Cardiac muscle cell (in vitro differentiated cells and primary cell): ENCODE results near the gene ABRACL. TPM values are rescaled to one million over a fixed set of nuclear protein-coding genes. Genes with fewer than 3 reads are reported as not detected.
A peak's percentile ranks its signal among the peaks of the same experiment; 100 is the strongest.
"Not testable (repeated sequence)": the region's sequence is repeated elsewhere in the genome, so short reads cannot be mapped to it uniquely, and the experiment has no call there.

Experiments
- DNase-seq, 2 donors: peaks; one replicate each; pipeline versions ENCODE4 v3.0.0 to v3.0.0-alpha.2; 2010 to 2017; ENCODE audit warnings: low read depth in 1 of 2, low spot score in 1 of 2
- H3K27ac ChIP-seq: fragments of 200-600 bp; sonication (generic); 2 replicates; pipeline ENCODE4 v1.5.1; 2016
- H3K27me3 ChIP-seq: fragments of 200-600 bp; sonication (generic); 2 replicates; pipeline ENCODE4 v1.6.0; 2016; ENCODE audit warnings: control low read depth
- H3K36me3 ChIP-seq: fragments of 200-600 bp; sonication (generic); 2 replicates; pipeline ENCODE4 v1.5.1; 2016; ENCODE audit warnings: control low read depth
- H3K4me1 ChIP-seq: fragments of 200-600 bp; sonication (generic); 2 replicates; pipeline ENCODE4 v1.8.1; 2017; ENCODE audit warnings: low read depth, mild to moderate bottlenecking, mixed run types
- H3K4me3 ChIP-seq: fragments of 200-600 bp; sonication (generic); 2 replicates; pipeline ENCODE4 v1.5.1; 2016; ENCODE audit warnings: mild to moderate bottlenecking
- H3K9me3 ChIP-seq: fragments of 200-600 bp; sonication (generic); 2 replicates; pipeline ENCODE4 v1.5.1; 2017; ENCODE audit warnings: low read depth, mild to moderate bottlenecking, control low read depth
- polyA plus RNA-seq: library from polyadenylated mRNA; unstranded; fragments of >200 nt; fragmentation: Nextera tagmentation; extraction: Ambion mirVana; gene quantifications from 2 replicates; pipeline ENCODE4 v1.2.1, GENCODE V29; 2016
- total RNA-seq: library from RNA; depleted of rRNA; stranded (reverse); fragments of >200 nt; gene quantifications from 2 replicates; pipeline ENCODE4 v1.2.3, GENCODE V29; 2016
- TF ChIP-seq, protein P1 (sequence below): IDR thresholded peaks from 2 replicates; pipeline ENCODE4 v1.5.1; 2012; ENCODE audit warnings: low read depth, mild to moderate bottlenecking, low read length

Gene ABRACL
- total and polyA plus RNA-seq, 2 experiments from 2014 or later, result 9.8 to 37.8 TPM

DNA sequence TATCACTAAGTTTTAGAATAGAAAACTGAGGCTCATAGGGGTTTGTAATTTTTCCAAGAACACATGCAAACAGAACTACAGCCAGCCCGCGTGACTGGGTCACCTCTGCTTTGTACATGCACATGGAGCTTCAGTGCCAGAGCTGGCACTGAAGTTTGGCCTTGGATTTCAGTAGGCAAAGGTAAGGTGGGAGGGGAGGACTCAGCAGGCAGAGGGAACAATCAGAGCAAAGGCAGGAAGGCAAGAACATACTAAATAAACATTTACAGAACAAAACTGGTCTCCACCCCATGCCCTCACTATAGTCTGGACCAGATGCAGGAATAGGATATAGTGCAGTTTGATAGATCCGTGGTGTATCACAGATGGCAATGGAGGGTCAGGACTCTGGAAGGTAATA, 13.6 kb upstream of the ABRACL start:
- H3K36me3 ChIP-seq, result no peaks in the 10 kb centered on the region
- no peaks in the 10 kb centered on the region for H3K9me3 ChIP-seq
- no peak for DNase-seq
- no peak overlapping the region for H3K4me3 ChIP-seq
- H3K27ac ChIP-seq, result no peak overlapping the region
- TF ChIP-seq, protein P1, sequence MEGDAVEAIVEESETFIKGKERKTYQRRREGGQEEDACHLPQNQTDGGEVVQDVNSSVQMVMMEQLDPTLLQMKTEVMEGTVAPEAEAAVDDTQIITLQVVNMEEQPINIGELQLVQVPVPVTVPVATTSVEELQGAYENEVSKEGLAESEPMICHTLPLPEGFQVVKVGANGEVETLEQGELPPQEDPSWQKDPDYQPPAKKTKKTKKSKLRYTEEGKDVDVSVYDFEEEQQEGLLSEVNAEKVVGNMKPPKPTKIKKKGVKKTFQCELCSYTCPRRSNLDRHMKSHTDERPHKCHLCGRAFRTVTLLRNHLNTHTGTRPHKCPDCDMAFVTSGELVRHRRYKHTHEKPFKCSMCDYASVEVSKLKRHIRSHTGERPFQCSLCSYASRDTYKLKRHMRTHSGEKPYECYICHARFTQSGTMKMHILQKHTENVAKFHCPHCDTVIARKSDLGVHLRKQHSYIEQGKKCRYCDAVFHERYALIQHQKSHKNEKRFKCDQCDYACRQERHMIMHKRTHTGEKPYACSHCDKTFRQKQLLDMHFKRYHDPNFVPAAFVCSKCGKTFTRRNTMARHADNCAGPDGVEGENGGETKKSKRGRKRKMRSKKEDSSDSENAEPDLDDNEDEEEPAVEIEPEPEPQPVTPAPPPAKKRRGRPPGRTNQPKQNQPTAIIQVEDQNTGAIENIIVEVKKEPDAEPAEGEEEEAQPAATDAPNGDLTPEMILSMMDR, result no peak
- H3K4me1 ChIP-seq, result no peaks in the 10 kb centered on the region
- no peaks in the 10 kb centered on the region for H3K27me3 ChIP-seq

DNA sequence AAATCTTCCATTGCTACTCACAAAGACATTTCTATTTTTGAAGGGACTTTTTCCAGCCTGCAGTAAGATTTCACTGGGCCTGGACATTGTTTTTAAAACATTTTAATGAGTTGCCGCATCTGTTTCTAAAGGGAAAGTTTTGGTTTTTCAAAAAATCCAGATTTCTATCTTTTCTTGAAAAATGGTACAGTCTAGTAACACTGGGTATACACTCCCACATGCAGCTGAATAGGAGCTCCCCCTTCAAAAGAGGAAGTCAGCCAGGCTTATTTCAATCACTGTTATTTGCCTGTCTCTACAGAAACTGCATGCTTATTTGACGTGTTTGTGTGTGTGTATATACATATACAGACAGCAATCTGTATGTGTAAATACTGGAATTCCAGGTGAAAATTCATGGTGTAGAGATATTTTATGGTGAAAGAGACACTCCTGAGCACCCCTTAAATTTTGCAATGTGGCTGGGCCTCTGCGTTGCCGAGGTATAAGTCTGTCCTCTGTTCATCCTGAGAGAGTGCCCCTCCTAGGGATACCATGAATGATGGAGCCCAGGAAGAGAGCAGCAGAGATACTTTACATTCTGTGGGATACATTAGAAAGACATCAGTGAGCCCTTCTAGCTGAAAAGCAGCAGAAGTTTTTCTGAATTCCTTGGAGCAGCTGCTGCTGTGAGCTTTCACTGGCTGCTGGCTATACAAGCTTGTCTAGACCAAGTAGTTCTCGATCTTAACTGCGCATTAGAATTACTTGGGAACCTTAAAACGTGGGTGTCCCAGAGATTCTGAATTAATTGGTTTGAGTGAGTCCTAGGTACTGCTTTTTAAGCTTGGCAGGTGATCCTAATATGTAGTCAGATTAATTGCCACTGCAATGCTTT, 12.0 kb upstream of the ABRACL start:
- TF ChIP-seq, protein P1, result no peak
- Histone ChIP-seq H3K9me3 (no peaks in the 10 kb centered on the region), H3K4me1 (no peaks in the 10 kb centered on the region), H3K36me3 (no peaks in the 10 kb centered on the region), H3K27ac (no peak overlapping the region), H3K27me3 (no peaks in the 10 kb centered on the region), H3K4me3 (no peak overlapping the region)
- DNase-seq, result peak in 1 of 2 donors; percentile 36

DNA sequence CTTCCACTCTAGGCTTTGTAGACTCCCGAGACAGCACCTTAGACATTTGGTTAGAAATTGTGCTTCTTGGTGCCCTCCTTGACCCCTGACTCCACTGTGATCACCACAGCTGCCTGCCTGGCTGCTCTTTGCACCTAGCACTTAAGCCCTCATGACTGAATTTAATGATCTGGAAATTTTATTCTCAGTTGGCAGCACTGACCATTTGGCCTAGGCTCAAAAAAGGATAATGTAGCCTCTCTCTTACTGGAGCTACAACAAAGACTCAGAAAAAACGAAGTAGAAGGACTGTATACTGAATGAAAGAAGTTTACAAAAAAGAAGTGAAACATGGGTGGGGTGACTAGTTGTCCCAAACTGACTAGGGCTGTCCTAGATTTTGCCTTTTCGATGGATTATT, 11.3 kb upstream of the ABRACL start:
- TF ChIP-seq, protein P1, result no peak
- Histone ChIP-seq H3K4me3 (no peak overlapping the region), H3K9me3 (no peaks in the 10 kb centered on the region), H3K36me3 (no peaks in the 10 kb centered on the region), H3K4me1 (no peaks in the 10 kb centered on the region), H3K27me3 (no peaks in the 10 kb centered on the region), H3K27ac (no peak overlapping the region)
- DNase-seq, result peak in 1 of 2 donors; percentile 20

DNA sequence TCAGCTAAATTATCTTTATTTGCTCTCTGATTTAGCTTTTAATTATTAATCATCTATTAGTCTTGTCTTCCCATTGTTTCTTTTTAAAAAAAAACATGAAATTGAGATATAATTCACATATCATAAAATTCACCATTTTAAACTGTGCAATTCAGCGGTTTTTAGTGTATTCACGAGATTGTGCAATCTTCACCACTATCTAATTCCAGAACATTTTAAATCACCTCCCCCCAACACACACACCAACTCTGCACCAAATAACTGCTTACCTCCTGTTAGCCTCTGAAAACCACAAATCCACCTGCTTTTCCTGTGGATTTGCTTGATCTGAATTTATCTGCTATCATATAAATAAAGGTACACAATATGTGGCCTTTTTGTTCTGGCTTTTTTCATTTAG, 8.8 kb upstream of the ABRACL start:
- H3K4me3 ChIP-seq, result no peak overlapping the region
- DNase-seq, result no peak
- TF ChIP-seq, protein P1, result no peak
- H3K4me1 ChIP-seq, result no peaks in the 10 kb centered on the region
- no peaks in the 10 kb centered on the region for H3K9me3 ChIP-seq
- no peak overlapping the region for H3K27ac ChIP-seq
- H3K36me3 ChIP-seq, result no peaks in the 10 kb centered on the region
- H3K27me3 ChIP-seq, result no peaks in the 10 kb centered on the region

DNA sequence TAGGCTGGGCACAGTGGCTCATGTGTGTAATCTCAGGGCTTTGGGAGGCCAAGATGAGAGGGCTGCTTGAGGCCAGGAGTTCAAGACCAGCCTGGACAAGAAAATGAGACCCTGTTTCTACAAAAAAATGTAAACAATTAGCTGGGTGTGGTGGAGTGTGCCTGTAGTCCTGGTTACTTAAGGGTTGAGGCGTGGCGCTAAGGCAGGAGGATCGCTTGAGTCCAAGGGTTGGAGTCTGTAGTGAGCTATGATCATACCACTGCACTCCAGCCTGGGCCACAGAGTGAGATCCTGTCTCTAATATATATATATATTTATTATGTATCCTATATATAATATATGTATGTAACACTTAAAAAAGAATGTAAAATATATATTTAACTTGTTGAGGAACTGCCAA, 7.9 kb upstream of the ABRACL start:
- DNase-seq, result no peak
- Histone ChIP-seq H3K27ac (no peak overlapping the region), H3K27me3 (no peaks in the 10 kb centered on the region), H3K4me3 (no peak overlapping the region), H3K9me3 (no peaks in the 10 kb centered on the region), H3K4me1 (no peaks in the 10 kb centered on the region), H3K36me3 (no peaks in the 10 kb centered on the region)
- TF ChIP-seq, protein P1, result no peak

DNA sequence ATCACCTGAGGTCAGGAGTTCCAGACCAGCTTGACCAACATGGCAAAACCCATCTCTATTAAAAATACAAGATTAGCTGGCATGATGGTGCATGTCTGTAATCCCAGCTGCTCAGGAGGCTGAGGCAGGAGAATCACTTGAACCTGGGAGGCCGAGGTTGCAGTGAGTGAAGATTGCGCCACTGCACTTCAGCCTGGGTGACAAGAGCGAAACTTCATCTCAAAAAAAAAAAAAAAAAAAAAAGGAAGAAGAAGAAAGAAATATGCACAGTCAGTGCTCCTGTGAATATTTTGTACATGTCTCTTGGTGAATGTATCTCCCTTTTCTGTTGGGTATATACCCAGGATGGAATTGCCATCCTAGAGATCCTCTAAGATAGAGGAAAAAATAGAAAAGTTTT, 3.1 kb upstream of the ABRACL start:
- H3K27ac ChIP-seq, H3K27me3 ChIP-seq, H3K4me1 ChIP-seq, DNase-seq, H3K9me3 ChIP-seq, H3K36me3 ChIP-seq, H3K4me3 ChIP-seq: not testable (repeated sequence)
